ENCODE data around the gene SMIM31. TPM values are rescaled to one million over a fixed set of nuclear protein-coding genes. Genes with fewer than 3 reads are reported as not detected.

The SMIM31 gene
- total and polyA plus RNA-seq, 2 experiments from 2014 or later = not detected

DNA sequence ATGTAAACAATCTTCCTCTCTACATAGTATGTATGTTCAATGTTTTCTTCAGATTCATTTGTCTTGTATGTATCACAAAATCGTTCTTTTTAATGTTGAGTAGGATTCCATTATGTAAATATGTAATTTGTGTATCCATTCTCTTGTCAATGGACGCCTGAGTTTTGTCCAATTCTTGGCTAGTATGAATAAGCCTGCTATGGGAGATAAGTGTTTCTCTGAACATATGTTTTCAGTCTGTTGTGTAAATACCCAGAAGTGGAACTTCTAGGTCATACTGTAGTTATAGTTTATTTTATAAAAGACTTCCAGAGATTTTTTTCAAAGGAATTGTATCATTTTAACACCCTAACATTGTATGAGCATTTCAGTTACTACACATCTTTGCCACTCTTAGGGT lies 2.8 kb downstream of the SMIM31 start:
- Histone ChIP-seq H3K9me3 (ENCODE audit: low read depth) (no peaks in the 10 kb centered on the region), H3K27ac (no peak overlapping the region), H3K27me3 (no peaks in the 10 kb centered on the region), H3K4me3 (no peak overlapping the region), H3K36me3 (no peaks in the 10 kb centered on the region), H3K4me1 (ENCODE audit: low read depth) (no peaks in the 10 kb centered on the region)
- DNase-seq (ENCODE audit: low read depth in 1 of 2, low spot score in 1 of 2) = no peak
- TF ChIP-seq, protein P1, sequence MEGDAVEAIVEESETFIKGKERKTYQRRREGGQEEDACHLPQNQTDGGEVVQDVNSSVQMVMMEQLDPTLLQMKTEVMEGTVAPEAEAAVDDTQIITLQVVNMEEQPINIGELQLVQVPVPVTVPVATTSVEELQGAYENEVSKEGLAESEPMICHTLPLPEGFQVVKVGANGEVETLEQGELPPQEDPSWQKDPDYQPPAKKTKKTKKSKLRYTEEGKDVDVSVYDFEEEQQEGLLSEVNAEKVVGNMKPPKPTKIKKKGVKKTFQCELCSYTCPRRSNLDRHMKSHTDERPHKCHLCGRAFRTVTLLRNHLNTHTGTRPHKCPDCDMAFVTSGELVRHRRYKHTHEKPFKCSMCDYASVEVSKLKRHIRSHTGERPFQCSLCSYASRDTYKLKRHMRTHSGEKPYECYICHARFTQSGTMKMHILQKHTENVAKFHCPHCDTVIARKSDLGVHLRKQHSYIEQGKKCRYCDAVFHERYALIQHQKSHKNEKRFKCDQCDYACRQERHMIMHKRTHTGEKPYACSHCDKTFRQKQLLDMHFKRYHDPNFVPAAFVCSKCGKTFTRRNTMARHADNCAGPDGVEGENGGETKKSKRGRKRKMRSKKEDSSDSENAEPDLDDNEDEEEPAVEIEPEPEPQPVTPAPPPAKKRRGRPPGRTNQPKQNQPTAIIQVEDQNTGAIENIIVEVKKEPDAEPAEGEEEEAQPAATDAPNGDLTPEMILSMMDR (IDR thresholded peaks at IDR 0.05; ENCODE audit: low read depth, low read length) = no peak

DNA sequence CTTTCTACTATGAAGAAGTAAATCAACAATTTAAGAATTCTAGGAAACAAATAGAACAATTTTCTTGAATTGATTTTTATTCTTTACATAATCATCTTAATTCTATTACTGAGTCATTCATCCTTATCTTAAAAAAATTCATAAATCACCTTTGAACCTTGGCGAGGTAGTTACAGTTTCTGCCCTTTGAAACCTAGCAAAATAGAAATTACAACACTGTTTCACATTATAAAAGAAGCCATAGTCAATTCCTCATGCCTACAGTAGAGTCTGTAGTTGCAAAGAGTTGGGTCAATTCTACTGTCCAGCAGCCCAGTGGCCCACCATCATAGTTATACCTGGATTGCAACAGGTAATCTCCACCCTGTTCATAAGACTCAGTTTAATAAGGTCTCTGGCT lies 7.3 kb downstream of the SMIM31 start:
- no peaks in the 10 kb centered on the region for H3K27me3 ChIP-seq
- no peaks in the 10 kb centered on the region for H3K36me3 ChIP-seq
- no peak overlapping the region for H3K4me3 ChIP-seq
- peaks cover 4% of the 10 kb centered on the region for H3K4me1 ChIP-seq (ENCODE audit: low read depth)
- TF ChIP-seq, protein P1 (IDR thresholded peaks at IDR 0.05; ENCODE audit: low read depth, low read length) = no peak
- no peak for DNase-seq (ENCODE audit: low read depth in 1 of 2, low spot score in 1 of 2)
- H3K27ac ChIP-seq = no peak overlapping the region
- no peaks in the 10 kb centered on the region for H3K9me3 ChIP-seq (ENCODE audit: low read depth)

DNA sequence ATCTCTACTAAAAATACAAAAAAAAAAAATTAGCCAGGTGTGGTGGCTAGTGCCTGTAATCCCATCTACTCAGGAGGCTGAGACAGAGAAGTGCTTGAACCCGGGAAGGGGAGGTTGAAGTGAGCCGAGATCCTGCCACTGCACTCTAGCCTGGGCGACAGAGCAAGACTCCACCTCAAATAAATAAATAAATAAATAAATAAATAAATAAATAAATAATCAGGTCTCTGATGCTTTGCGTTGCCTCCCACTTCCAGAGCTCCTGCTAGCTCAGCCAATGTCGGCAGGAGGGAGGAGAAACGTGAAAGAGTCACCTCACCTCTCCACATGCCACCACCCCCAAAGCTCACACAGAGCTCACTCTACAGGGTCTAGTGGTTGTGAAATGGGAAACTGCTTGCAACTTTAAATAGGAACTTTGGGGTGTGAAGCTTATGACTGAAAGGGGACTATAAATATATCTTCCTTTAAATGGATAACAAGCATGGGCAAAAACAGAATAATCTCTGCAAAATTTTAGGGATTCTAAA lies 7.9 kb downstream of the SMIM31 start:
- DNase-seq (ENCODE audit: low read depth in 1 of 2, low spot score in 1 of 2) = no peak
- no peaks in the 10 kb centered on the region for H3K9me3 ChIP-seq (ENCODE audit: low read depth)
- H3K36me3 ChIP-seq = no peaks in the 10 kb centered on the region
- TF ChIP-seq, protein P1 (IDR thresholded peaks at IDR 0.05; ENCODE audit: low read depth, low read length) = no peak
- H3K4me3 ChIP-seq = no peak overlapping the region
- peaks cover 4% of the 10 kb centered on the region for H3K4me1 ChIP-seq (ENCODE audit: low read depth)
- no peak overlapping the region for H3K27ac ChIP-seq
- no peaks in the 10 kb centered on the region for H3K27me3 ChIP-seq

DNA sequence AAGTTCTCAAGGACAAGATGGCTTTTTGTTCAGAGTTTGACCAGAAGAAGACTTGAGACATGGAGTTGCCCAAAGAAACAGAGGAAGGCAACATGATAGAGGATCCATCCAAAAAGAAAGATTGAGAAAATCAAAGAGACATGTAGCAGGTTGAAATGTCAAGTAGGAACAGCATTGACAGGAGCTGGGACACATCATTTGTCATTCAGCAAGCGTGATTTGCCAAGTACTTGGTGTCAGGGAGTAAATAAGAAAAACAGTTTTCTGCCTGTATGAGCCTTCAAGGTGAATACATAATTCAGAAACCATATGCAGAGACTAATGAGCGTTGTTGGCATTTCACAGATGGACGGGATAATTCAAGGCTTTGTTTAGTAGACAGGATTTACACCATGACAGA lies 11.2 kb downstream of the SMIM31 start:
- no peak overlapping the region for H3K27ac ChIP-seq
- H3K27me3 ChIP-seq = no peaks in the 10 kb centered on the region
- no peaks in the 10 kb centered on the region for H3K36me3 ChIP-seq
- H3K4me3 ChIP-seq = no peak overlapping the region
- no peak for DNase-seq (ENCODE audit: low read depth in 1 of 2, low spot score in 1 of 2)
- TF ChIP-seq, protein P1 (IDR thresholded peaks at IDR 0.05; ENCODE audit: low read depth, low read length) = no peak
- H3K9me3 ChIP-seq (ENCODE audit: low read depth) = no peaks in the 10 kb centered on the region
- H3K4me1 ChIP-seq (ENCODE audit: low read depth) = peaks cover 4% of the 10 kb centered on the region

DNA sequence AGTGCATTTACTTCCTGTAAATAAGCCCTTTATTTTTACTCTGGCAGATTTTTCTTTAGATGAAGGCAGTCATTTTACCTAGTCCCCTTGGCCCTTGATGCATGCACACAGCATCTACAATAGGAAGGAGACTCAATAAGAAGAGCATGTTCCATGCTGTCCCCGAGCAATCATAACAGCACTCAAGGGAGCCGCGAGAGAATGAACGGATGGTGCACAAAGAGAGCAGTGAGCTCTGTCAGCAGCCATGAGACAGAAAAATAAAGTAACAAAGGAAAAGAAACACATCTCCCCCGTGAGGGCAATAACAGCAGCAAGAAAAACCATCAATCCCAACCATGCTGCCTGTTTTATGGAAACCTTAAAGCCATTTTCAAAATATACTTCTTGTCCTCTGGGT lies 11.9 kb downstream of the SMIM31 start:
- Histone ChIP-seq H3K27ac (no peak overlapping the region), H3K4me3 (no peak overlapping the region), H3K4me1 (ENCODE audit: low read depth) (peaks cover 4% of the 10 kb centered on the region), H3K36me3 (no peaks in the 10 kb centered on the region), H3K9me3 (ENCODE audit: low read depth) (no peaks in the 10 kb centered on the region), H3K27me3 (no peaks in the 10 kb centered on the region)
- no peak for DNase-seq (ENCODE audit: low read depth in 1 of 2, low spot score in 1 of 2)
- TF ChIP-seq, protein P1 (IDR thresholded peaks at IDR 0.05; ENCODE audit: low read depth, low read length) = no peak

DNA sequence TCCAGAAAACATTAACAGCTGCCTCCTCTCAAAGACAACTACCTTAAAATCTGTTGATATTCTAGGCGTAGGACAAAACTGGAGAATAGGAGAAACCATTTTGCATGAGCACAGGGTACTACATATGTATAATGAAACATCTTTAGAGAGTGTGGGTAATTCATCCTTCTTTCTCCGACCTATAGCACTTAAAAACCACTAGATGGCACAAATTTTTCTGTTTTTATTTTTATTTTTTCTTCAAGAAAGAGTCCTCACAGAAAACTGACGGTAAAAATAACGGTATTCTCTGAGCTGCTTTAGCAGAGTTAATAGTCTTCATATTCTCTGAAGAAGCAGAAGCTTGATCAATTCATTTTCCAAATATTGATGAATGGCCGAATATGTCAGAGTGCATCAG lies 14.6 kb downstream of the SMIM31 start:
- TF ChIP-seq, protein P1 (IDR thresholded peaks at IDR 0.05; ENCODE audit: low read depth, low read length) = peak; percentile 43
- Histone ChIP-seq H3K9me3 (ENCODE audit: low read depth) (no peaks in the 10 kb centered on the region), H3K27ac (no peak overlapping the region), H3K4me1 (ENCODE audit: low read depth) (peaks cover 4% of the 10 kb centered on the region), H3K27me3 (no peaks in the 10 kb centered on the region), H3K36me3 (no peaks in the 10 kb centered on the region), H3K4me3 (no peak overlapping the region)
- DNase-seq (ENCODE audit: low read depth in 1 of 2, low spot score in 1 of 2) = peak in 1 of 2 donors; percentile 12

All from cardiac muscle cell (in vitro differentiated cells and primary cell).